Mucosa of descending colon (tissue), 3 donors: ENCODE measurements around the gene DACH1. TPM values are rescaled to one million over a fixed set of nuclear protein-coding genes. Genes with fewer than 3 reads are reported as not detected.

Experiments
- ATAC-seq: fragments of 200-7000 bp; cut with Tn5 transposase; one replicate; pipeline ENCODE4 v1.9.1; 2020; ENCODE audit warnings: mild to moderate bottlenecking, moderate library complexity
- DNase-seq, 3 donors: peaks; one replicate each; pipeline ENCODE4 v3.0.0-alpha.2; 2020
- H3K36me3 ChIP-seq: fragments of 200-600 bp; one replicate; pipeline ENCODE4 v1.8.0; 2021; ENCODE audit warnings: low read depth, mild to moderate bottlenecking
- H3K4me1 ChIP-seq: fragments of 200-600 bp; one replicate; pipeline ENCODE4 v1.8.0; 2021; ENCODE audit warnings: low read depth, mild to moderate bottlenecking
- H3K4me3 ChIP-seq: fragments of 200-600 bp; one replicate; pipeline ENCODE4 v1.8.0; 2021; ENCODE audit warnings: mild to moderate bottlenecking
- H3K9me3 ChIP-seq: fragments of 200-600 bp; one replicate; pipeline ENCODE4 v1.8.0; 2021; ENCODE audit warnings: mild to moderate bottlenecking
- CTCF ChIP-seq: fragments of 200-600 bp; IDR thresholded peaks from one replicate; pipeline ENCODE4 v1.8.0; 2022; ENCODE audit warnings: antibody characterized with exemption, mild to moderate bottlenecking
- intact Hi-C, 2 donors: fragments of 100-400 bp; cut with DNase I in 1 of 2; cut with micrococcal nuclease in 1 of 2; formaldehyde crosslinking; loops; one replicate each; pipeline versions ENCODE4 v1.11.0 to v1.11.1; 2022; cut with DNase I, micrococcal nuclease
- total RNA-seq, 3 donors: library from RNA; stranded (reverse); fragmentation: NEBNext Ultra II Directional in 2 of 3; extraction: Animal tissue kit (Norgen Biotek cat#: 25700) in 2 of 3; gene quantifications; one replicate each; pipeline versions ENCODE4 v1.2.1 to v1.2.4, GENCODE V29; 2021 to 2023
- donor health status: DM: no; HTN: no; CAD: no; lungs with moderate emphysema.
- donor health status: DM: no; HTN: no; CAD: no.
- donor health status: DM: no; HTN: yes; CAD: no.

Gene DACH1
- total RNA-seq, 3 donors from 2014 or later, result 3.2 to 6.5 (median 6.4) TPM

GRCh38 chr13:71607575-71607974 is 259.4 kb downstream of the DACH1 start:
- no peaks in the 10 kb centered on the region for H3K9me3 ChIP-seq
- no peak overlapping the region for H3K4me3 ChIP-seq
- no peak for DNase-seq
- ATAC-seq, result no peak
- no peaks in the 10 kb centered on the region for H3K4me1 ChIP-seq
- intact Hi-C loops, result no loop called here
- no peaks in the 10 kb centered on the region for H3K36me3 ChIP-seq
- TF ChIP-seq CTCF, result no peak

GRCh38 chr13:71606818-71607217 is 260.2 kb downstream of the DACH1 start:
- Histone ChIP-seq H3K4me1 (no peaks in the 10 kb centered on the region), H3K9me3 (no peaks in the 10 kb centered on the region), H3K36me3 (no peaks in the 10 kb centered on the region), H3K4me3 (no peak overlapping the region)
- TF ChIP-seq CTCF, result no peak
- no peak for ATAC-seq
- intact Hi-C loops, result no loop called here
- no peak for DNase-seq

GRCh38 chr13:71605744-71606143 is 261.3 kb downstream of the DACH1 start:
- DNase-seq (no peak), ATAC-seq (peak; percentile 50)
- intact Hi-C loops, result no loop called here
- H3K4me1 ChIP-seq, result no peaks in the 10 kb centered on the region
- H3K4me3 ChIP-seq, result no peak overlapping the region
- TF ChIP-seq CTCF, result no peak
- no peaks in the 10 kb centered on the region for H3K36me3 ChIP-seq
- no peaks in the 10 kb centered on the region for H3K9me3 ChIP-seq

GRCh38 chr13:71603255-71603654 is 263.7 kb downstream of the DACH1 start:
- intact Hi-C loops, result no loop called here
- ATAC-seq, result no peak

GRCh38 chr13:71602344-71602743 is 264.7 kb downstream of the DACH1 start:
- Histone ChIP-seq H3K36me3 (no peaks in the 10 kb centered on the region), H3K4me1 (no peaks in the 10 kb centered on the region), H3K9me3 (no peaks in the 10 kb centered on the region), H3K4me3 (no peak overlapping the region)
- ATAC-seq (no peak), DNase-seq (no peak)
- intact Hi-C loops, result no loop called here
- TF ChIP-seq CTCF, result no peak

More at GRCh38 chr13:71603255-71603654, 263.7 kb downstream of the DACH1 start:
- TF ChIP-seq CTCF, result no peak
- no peaks in the 10 kb centered on the region for H3K9me3 ChIP-seq
- no peaks in the 10 kb centered on the region for H3K36me3 ChIP-seq
- DNase-seq, result no peak
- H3K4me1 ChIP-seq, result no peaks in the 10 kb centered on the region
- no peak overlapping the region for H3K4me3 ChIP-seq

GRCh38 chr13:71597150-71597549 is 269.9 kb downstream of the DACH1 start:
- H3K4me3 ChIP-seq, result no peak overlapping the region
- no peaks in the 10 kb centered on the region for H3K9me3 ChIP-seq
- no peak for ATAC-seq
- no peak for DNase-seq
- no peaks in the 10 kb centered on the region for H3K36me3 ChIP-seq
- TF ChIP-seq CTCF, result no peak
- intact Hi-C loops, result no loop called here
- no peaks in the 10 kb centered on the region for H3K4me1 ChIP-seq
